Glomerular visceral epithelial cell (primary cell): ENCODE measurements around the gene RAB22A.

Source experiments
- DNase-seq: peaks from one replicate; pipeline ENCODE4 v3.0.0-alpha.2; 2016; ENCODE audit errors: extremely low spot score

Gene RAB22A

GRCh38 chr20:58309591-58310290, at the start of gene RAB22A:
Gene RAB22A, plus strand, starts transcription at chr20:58309715. Its CDS starts 262 bp downstream, at chr20:58309977.
- DNase-seq = peak; percentile 89

- DNase-seq = no peak
These were observed 49.5 kb upstream of the RAB22A start for GRCh38 chr20:58260006-58260405.

- no peak for DNase-seq
These were observed 47.9 kb upstream of the RAB22A start for GRCh38 chr20:58261660-58262059.

GRCh38 chr20:58264271-58264670, 45.2 kb upstream of the RAB22A start:
- no peak for DNase-seq

- DNase-seq = no peak
These were observed 41.9 kb upstream of the RAB22A start for GRCh38 chr20:58267389-58268215.

GRCh38 chr20:58268421-58268821, 41.1 kb upstream of the RAB22A start:
- DNase-seq = no peak

GRCh38 chr20:58268936-58269619, 40.4 kb upstream of the RAB22A start:
- peak; percentile 9 for DNase-seq

- no peak for DNase-seq
These were observed 37.7 kb upstream of the RAB22A start for GRCh38 chr20:58271606-58272351.

- no peak for DNase-seq
These were observed 35.1 kb upstream of the RAB22A start for GRCh38 chr20:58274384-58274783.

- DNase-seq = no peak
These were observed 32.4 kb upstream of the RAB22A start for GRCh38 chr20:58277107-58277506.

GRCh38 chr20:58277578-58278472, 31.7 kb upstream of the RAB22A start:
- DNase-seq = no peak

- no peak for DNase-seq
These were observed 22.8 kb upstream of the RAB22A start for GRCh38 chr20:58286729-58287128.

- no peak for DNase-seq
These were observed 21.9 kb upstream of the RAB22A start for GRCh38 chr20:58287638-58288037.

GRCh38 chr20:58289143-58289542, 20.4 kb upstream of the RAB22A start:
- DNase-seq = no peak

- peak; percentile 47 for DNase-seq
These were observed 16.1 kb upstream of the RAB22A start for GRCh38 chr20:58293453-58293852.

- no peak for DNase-seq
These were observed 14.7 kb upstream of the RAB22A start for GRCh38 chr20:58294497-58295455.

GRCh38 chr20:58296051-58296837, 13.3 kb upstream of the RAB22A start:
- DNase-seq = no peak

GRCh38 chr20:58297394-58297793, 12.1 kb upstream of the RAB22A start:
- no peak for DNase-seq

GRCh38 chr20:58300321-58300720, 9.2 kb upstream of the RAB22A start:
- no peak for DNase-seq
